ENCODE data around the gene CABS1. TPM values are rescaled to one million over a fixed set of nuclear protein-coding genes. Genes with fewer than 3 reads are reported as not detected.

Gene CABS1
- total RNA-seq, 1 donor, result not detected

DNA sequence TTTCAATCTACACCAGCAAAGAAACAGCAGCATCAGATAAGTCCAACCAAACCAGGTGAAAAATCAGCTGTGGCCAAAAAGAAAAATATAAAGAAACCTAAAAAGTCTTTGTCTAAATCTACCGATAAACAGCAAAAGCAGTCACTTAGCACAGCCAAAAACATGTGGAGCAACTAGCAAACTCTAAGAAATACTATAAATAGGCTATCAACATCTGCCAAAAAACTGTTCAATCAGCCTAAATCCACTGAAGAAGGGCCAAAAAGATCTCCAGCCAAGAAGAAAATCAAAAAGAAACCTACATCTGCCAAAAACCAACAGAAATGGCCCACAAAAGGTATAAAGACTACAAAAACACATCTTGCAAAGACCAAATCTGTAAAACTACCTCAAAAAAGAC, 36.7 kb upstream of the CABS1 start:
- no peak overlapping the region for H3K4me3 ChIP-seq (ENCODE audit: insufficient read depth, low read length)

DNA sequence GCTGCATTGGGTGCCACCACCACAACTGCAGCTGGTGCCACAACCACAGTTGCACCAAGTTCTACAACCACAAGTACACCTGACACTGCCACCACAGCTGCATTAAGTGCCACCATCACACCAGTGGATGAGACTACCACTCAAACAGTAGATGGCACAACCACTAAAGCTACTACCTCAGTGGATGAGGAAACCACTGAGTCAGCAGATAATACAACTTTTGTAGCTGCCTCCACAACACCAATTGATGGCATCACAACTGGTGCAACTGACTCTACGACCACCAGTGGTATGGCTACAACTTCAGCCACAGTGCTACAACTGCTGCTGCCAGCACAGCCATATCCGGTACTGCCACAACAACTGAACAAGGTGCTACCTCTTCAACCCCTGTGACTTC, 35.1 kb upstream of the CABS1 start:
- Histone ChIP-seq H2AFZ (ENCODE audit: low read length) (no peak overlapping the region), H3K4me2 (ENCODE audit: insufficient read depth, low read length) (no peak overlapping the region), H3K27me3 (ENCODE audit: insufficient read depth, low read length) (no peaks in the 10 kb centered on the region), H3K27ac (ENCODE audit: low read depth, low read length) (no peak overlapping the region), H3K4me3 (ENCODE audit: insufficient read depth, low read length) (no peak overlapping the region), H4K20me1 (ENCODE audit: insufficient read depth, low read length) (no peaks in the 10 kb centered on the region), H3K79me2 (ENCODE audit: insufficient read depth, low read length) (no peaks in the 10 kb centered on the region), H3K9me3 (ENCODE audit: low read depth, low read length) (no peaks in the 10 kb centered on the region), H3K4me1 (ENCODE audit: insufficient read depth, low read length) (no peaks in the 10 kb centered on the region), H3K36me3 (ENCODE audit: insufficient read depth, low read length) (no peaks in the 10 kb centered on the region)
- TF ChIP-seq, protein P1, sequence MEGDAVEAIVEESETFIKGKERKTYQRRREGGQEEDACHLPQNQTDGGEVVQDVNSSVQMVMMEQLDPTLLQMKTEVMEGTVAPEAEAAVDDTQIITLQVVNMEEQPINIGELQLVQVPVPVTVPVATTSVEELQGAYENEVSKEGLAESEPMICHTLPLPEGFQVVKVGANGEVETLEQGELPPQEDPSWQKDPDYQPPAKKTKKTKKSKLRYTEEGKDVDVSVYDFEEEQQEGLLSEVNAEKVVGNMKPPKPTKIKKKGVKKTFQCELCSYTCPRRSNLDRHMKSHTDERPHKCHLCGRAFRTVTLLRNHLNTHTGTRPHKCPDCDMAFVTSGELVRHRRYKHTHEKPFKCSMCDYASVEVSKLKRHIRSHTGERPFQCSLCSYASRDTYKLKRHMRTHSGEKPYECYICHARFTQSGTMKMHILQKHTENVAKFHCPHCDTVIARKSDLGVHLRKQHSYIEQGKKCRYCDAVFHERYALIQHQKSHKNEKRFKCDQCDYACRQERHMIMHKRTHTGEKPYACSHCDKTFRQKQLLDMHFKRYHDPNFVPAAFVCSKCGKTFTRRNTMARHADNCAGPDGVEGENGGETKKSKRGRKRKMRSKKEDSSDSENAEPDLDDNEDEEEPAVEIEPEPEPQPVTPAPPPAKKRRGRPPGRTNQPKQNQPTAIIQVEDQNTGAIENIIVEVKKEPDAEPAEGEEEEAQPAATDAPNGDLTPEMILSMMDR (IDR thresholded peaks at IDR 0.05; ENCODE audit: extremely low read depth, low read depth, low read length), result no peak
- no peak for DNase-seq (ENCODE audit: insufficient read length, low spot score, missing footprints)

More for the DNA sequence above, 36.7 kb upstream of the CABS1 start:
- H4K20me1 ChIP-seq (ENCODE audit: insufficient read depth, low read length), result no peaks in the 10 kb centered on the region
- no peak overlapping the region for H2AFZ ChIP-seq (ENCODE audit: low read length)
- TF ChIP-seq, protein P1 (IDR thresholded peaks at IDR 0.05; ENCODE audit: extremely low read depth, low read depth, low read length), result no peak
- H3K4me1 ChIP-seq (ENCODE audit: insufficient read depth, low read length), result no peaks in the 10 kb centered on the region
- H3K36me3 ChIP-seq (ENCODE audit: insufficient read depth, low read length), result no peaks in the 10 kb centered on the region
- H3K27ac ChIP-seq (ENCODE audit: low read depth, low read length), result no peak overlapping the region
- no peak overlapping the region for H3K4me2 ChIP-seq (ENCODE audit: insufficient read depth, low read length)
- no peak for DNase-seq (ENCODE audit: insufficient read length, low spot score, missing footprints)
- no peaks in the 10 kb centered on the region for H3K79me2 ChIP-seq (ENCODE audit: insufficient read depth, low read length)
- no peaks in the 10 kb centered on the region for H3K9me3 ChIP-seq (ENCODE audit: low read depth, low read length)
- H3K27me3 ChIP-seq (ENCODE audit: insufficient read depth, low read length), result no peaks in the 10 kb centered on the region

DNA sequence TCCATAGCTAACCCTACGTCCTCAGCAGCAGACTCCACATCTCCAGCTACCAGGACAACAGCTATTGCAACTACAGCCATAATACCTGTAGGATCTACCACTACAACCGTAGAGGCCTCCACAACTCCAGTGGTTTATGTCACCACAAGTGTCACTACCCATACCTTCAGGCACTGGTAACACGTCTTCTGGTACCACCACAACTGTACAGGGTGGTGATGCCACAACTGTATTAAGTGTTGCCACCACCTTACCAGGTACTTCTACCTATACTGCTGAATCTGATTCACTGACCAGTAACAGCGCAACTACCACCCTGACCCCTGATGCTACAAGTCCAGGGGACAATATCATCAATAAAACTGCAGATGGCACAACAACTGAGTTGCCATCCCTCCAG, 34.6 kb upstream of the CABS1 start:
- Histone ChIP-seq H3K9me3 (ENCODE audit: low read depth, low read length) (no peaks in the 10 kb centered on the region), H3K27ac (ENCODE audit: low read depth, low read length) (no peak overlapping the region), H3K36me3 (ENCODE audit: insufficient read depth, low read length) (no peaks in the 10 kb centered on the region), H3K27me3 (ENCODE audit: insufficient read depth, low read length) (no peaks in the 10 kb centered on the region), H2AFZ (ENCODE audit: low read length) (no peak overlapping the region), H3K4me2 (ENCODE audit: insufficient read depth, low read length) (no peak overlapping the region), H3K4me1 (ENCODE audit: insufficient read depth, low read length) (no peaks in the 10 kb centered on the region), H3K4me3 (ENCODE audit: insufficient read depth, low read length) (no peak overlapping the region), H4K20me1 (ENCODE audit: insufficient read depth, low read length) (no peaks in the 10 kb centered on the region), H3K79me2 (ENCODE audit: insufficient read depth, low read length) (no peaks in the 10 kb centered on the region)
- no peak for DNase-seq (ENCODE audit: insufficient read length, low spot score, missing footprints)
- TF ChIP-seq, protein P1 (IDR thresholded peaks at IDR 0.05; ENCODE audit: extremely low read depth, low read depth, low read length), result no peak

DNA sequence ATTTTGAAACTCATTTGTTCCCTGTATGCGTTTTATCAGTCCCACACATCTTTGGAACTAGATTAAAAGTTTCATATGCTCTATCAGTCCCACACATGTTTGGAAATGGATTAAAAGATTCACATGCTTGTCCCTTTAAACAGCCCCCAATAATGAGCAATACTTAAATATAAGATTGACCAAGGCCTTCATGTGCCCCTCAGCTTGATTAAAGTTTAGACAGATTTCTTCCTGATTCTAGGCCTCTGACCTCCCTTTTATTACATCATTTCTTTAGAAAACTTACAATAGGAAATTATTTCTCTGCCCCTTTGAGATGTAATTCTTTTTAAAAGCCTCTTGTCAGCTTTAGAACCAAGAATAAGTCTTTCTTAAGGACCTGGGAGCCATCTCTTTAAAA, 31.7 kb upstream of the CABS1 start:
- Histone ChIP-seq H3K9me3 (ENCODE audit: low read depth, low read length) (no peaks in the 10 kb centered on the region), H2AFZ (ENCODE audit: low read length) (no peak overlapping the region), H3K36me3 (ENCODE audit: insufficient read depth, low read length) (no peaks in the 10 kb centered on the region), H3K4me1 (ENCODE audit: insufficient read depth, low read length) (no peaks in the 10 kb centered on the region), H4K20me1 (ENCODE audit: insufficient read depth, low read length) (no peaks in the 10 kb centered on the region), H3K27me3 (ENCODE audit: insufficient read depth, low read length) (no peaks in the 10 kb centered on the region), H3K79me2 (ENCODE audit: insufficient read depth, low read length) (no peaks in the 10 kb centered on the region), H3K4me3 (ENCODE audit: insufficient read depth, low read length) (no peak overlapping the region), H3K27ac (ENCODE audit: low read depth, low read length) (no peak overlapping the region), H3K4me2 (ENCODE audit: insufficient read depth, low read length) (no peak overlapping the region)
- TF ChIP-seq, protein P1 (IDR thresholded peaks at IDR 0.05; ENCODE audit: extremely low read depth, low read depth, low read length), result no peak
- no peak for DNase-seq (ENCODE audit: insufficient read length, low spot score, missing footprints)
